ENCODE data around the gene ARHGAP33.

DNA sequence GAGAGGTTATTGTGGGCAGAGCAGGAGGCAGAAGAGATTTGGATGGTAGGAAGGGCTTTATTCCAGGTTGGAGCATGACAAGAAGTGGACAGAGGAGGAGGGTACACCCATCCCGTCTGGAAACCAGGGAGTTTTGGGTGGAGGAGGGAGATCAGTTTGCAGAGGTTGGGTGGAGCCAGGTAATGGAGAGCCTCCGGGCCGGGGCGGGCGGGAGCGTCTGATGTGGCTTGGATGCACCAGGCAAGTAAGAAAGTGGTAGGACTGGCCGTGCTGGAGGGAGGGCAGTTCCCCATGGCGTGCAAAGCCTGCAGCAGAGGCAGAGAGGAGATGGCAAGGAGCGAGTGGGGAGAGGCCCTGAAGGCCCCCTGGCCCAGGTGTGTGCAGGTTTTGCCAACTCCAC, 44.0 kb upstream of the ARHGAP33 start:
- TF ChIP-seq POLR2AphosphoS5 (IDR thresholded peaks at IDR 0.05) (peak in 1 of 3 donors; percentile 37), POLR2A (IDR thresholded peaks at IDR 0.05) (no peak)
- TF ChIP-seq, protein P1, sequence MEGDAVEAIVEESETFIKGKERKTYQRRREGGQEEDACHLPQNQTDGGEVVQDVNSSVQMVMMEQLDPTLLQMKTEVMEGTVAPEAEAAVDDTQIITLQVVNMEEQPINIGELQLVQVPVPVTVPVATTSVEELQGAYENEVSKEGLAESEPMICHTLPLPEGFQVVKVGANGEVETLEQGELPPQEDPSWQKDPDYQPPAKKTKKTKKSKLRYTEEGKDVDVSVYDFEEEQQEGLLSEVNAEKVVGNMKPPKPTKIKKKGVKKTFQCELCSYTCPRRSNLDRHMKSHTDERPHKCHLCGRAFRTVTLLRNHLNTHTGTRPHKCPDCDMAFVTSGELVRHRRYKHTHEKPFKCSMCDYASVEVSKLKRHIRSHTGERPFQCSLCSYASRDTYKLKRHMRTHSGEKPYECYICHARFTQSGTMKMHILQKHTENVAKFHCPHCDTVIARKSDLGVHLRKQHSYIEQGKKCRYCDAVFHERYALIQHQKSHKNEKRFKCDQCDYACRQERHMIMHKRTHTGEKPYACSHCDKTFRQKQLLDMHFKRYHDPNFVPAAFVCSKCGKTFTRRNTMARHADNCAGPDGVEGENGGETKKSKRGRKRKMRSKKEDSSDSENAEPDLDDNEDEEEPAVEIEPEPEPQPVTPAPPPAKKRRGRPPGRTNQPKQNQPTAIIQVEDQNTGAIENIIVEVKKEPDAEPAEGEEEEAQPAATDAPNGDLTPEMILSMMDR (IDR thresholded peaks at IDR 0.05 in 8 of 11, conservative IDR thresholded peaks at IDR 0.05 in 3 of 11), result no peak
